Upper lobe of right lung (tissue), 1 donor: Measurements from ENCODE around the gene TREM2. TPM values are rescaled to one million over a fixed set of nuclear protein-coding genes. Genes with fewer than 3 reads are reported as not detected.

Experiments
- ATAC-seq: fragments of 200-7000 bp; cut with Tn5 transposase; one replicate; pipeline ENCODE4 v1.9.1; 2020; ENCODE audit warnings: mild to moderate bottlenecking, moderate library complexity
- DNase-seq: peaks from one replicate; pipeline ENCODE4 v3.0.0-alpha.2; 2020
- H3K27ac ChIP-seq: fragments of 200-600 bp; one replicate; pipeline ENCODE4 v1.8.0; 2022
- H3K27me3 ChIP-seq: fragments of 200-600 bp; one replicate; pipeline ENCODE4 v1.8.0; 2022; ENCODE audit warnings: mild to moderate bottlenecking
- H3K36me3 ChIP-seq: fragments of 200-600 bp; one replicate; pipeline ENCODE4 v1.8.0; 2022
- H3K4me1 ChIP-seq: fragments of 200-600 bp; one replicate; pipeline ENCODE4 v1.8.0; 2022
- H3K4me3 ChIP-seq: fragments of 200-600 bp; one replicate; pipeline ENCODE4 v1.8.0; 2022; ENCODE audit warnings: mild to moderate bottlenecking
- H3K9me3 ChIP-seq: fragments of 200-600 bp; one replicate; pipeline ENCODE4 v1.8.0; 2022
- intact Hi-C: fragments of 100-400 bp; cut with DNase I; formaldehyde crosslinking; loops from one replicate; pipeline ENCODE4 v1.11.0; 2022
- long read RNA-seq: library from polyadenylated mRNA; unstranded; transcript quantifications from one replicate; pipeline ENCODE4 v2.0.0, GENCODE V29; 2021
- total RNA-seq: library from RNA; stranded (reverse); fragmentation: NEBNext Ultra II Directional; extraction: Animal tissue kit (Norgen Biotek cat#: 25700); gene quantifications from one replicate; pipeline ENCODE4 v1.2.1, GENCODE V29; 2021
- TF ChIP-seq, protein P1 (sequence below): fragments of 200-600 bp; IDR thresholded peaks from one replicate; pipeline ENCODE4 v1.8.0; 2022; ENCODE audit warnings: antibody characterized with exemption
- donor health status: DM: no; HTN: yes; CAD: no; lungs with severe emphysema.

The TREM2 gene
- 62.2 TPM for total RNA-seq
- long read RNA-seq, transcript TREM2-202 (5 exons, 1,044 nt), result major isoform, 19 of 24 reads
- long read RNA-seq, partial matches to known transcripts, result 3 of 24 reads
- long read RNA-seq, other reads (novel, unspliced or antisense), result 2 of 24 reads

- H3K27ac ChIP-seq, result no peak within 1 kb of the TSS
- ATAC-seq (peak; percentile 78), DNase-seq (peak; percentile 73)
- H3K36me3 ChIP-seq, result no peaks in the 10 kb centered on the region
- no peaks in the 10 kb centered on the region for H3K27me3 ChIP-seq
- H3K9me3 ChIP-seq, result no peaks in the 10 kb centered on the region
- H3K4me1 ChIP-seq, result peaks cover 6% of the 10 kb centered on the region
- TF ChIP-seq, protein P1, sequence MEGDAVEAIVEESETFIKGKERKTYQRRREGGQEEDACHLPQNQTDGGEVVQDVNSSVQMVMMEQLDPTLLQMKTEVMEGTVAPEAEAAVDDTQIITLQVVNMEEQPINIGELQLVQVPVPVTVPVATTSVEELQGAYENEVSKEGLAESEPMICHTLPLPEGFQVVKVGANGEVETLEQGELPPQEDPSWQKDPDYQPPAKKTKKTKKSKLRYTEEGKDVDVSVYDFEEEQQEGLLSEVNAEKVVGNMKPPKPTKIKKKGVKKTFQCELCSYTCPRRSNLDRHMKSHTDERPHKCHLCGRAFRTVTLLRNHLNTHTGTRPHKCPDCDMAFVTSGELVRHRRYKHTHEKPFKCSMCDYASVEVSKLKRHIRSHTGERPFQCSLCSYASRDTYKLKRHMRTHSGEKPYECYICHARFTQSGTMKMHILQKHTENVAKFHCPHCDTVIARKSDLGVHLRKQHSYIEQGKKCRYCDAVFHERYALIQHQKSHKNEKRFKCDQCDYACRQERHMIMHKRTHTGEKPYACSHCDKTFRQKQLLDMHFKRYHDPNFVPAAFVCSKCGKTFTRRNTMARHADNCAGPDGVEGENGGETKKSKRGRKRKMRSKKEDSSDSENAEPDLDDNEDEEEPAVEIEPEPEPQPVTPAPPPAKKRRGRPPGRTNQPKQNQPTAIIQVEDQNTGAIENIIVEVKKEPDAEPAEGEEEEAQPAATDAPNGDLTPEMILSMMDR, result no peak
- intact Hi-C loops, result no loop called here
- peak within 1 kb of the TSS; percentile 28 for H3K4me3 ChIP-seq
Observed at GRCh38 chr6:41162687-41163418, at the start of gene TREM2. Gene TREM2, minus strand, starts transcription at chr6:41163116. Its CDS starts 34 bp downstream, at chr6:41163082.

DNA sequence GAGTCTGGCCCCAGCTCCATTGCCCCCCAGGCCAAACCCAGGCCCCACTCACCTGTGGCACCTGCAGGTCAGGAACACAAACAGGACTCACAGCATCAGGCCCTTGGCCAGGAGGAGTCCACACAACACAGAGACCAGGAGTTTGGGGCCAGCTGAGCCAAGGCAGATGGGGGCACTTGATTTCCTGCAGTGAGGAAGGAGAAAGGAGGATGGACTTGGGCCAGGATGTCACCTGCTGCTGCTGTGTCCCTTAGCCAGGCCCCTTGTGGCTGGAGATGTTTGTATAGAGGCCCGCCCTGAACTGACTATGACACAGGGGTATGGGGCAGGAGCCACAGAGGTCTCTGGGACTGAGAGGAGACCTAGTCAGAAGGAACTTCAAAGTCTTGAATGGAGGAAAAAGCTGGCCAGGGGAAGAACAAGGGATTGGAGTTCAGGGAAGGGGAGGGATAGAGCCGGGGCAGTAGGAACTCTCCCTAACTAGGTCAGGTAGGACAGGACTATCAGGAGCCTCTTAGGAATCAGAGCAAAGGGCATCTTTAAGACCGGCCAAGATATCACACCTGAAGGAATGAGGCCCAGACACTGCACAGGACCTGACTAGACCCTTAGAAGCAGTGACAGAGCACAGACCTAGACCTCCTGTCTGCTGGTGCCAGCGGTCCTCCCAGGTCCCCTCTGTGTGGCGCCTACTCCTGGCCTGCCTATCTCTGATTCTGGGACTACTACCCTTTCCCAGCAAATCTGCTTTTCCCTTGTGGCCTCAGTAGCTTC, 46.8 kb upstream of the TREM2 start:
- Histone ChIP-seq H3K9me3 (no peaks in the 10 kb centered on the region), H3K4me1 (no peaks in the 10 kb centered on the region), H3K36me3 (no peaks in the 10 kb centered on the region), H3K4me3 (no peak overlapping the region), H3K27ac (no peak overlapping the region), H3K27me3 (no peaks in the 10 kb centered on the region)
- TF ChIP-seq, protein P1, result no peak
- DNase-seq (no peak), ATAC-seq (peak; percentile 35)
- intact Hi-C loops, result no loop called here

GRCh38 chr6:41208439-41209106, 45.7 kb upstream of the TREM2 start:
- Histone ChIP-seq H3K27me3 (no peaks in the 10 kb centered on the region), H3K36me3 (no peaks in the 10 kb centered on the region), H3K4me3 (no peak overlapping the region), H3K27ac (no peak overlapping the region), H3K9me3 (no peaks in the 10 kb centered on the region), H3K4me1 (no peaks in the 10 kb centered on the region)
- no peak for DNase-seq
- TF ChIP-seq, protein P1, result no peak
- intact Hi-C loops, result no loop called here
- ATAC-seq, result no peak

- Histone ChIP-seq H3K36me3 (no peaks in the 10 kb centered on the region), H3K27me3 (no peaks in the 10 kb centered on the region), H3K9me3 (no peaks in the 10 kb centered on the region), H3K27ac (no peak overlapping the region), H3K4me3 (no peak overlapping the region), H3K4me1 (peaks cover 5% of the 10 kb centered on the region)
- TF ChIP-seq, protein P1, result no peak
- ATAC-seq (no peak), DNase-seq (no peak)
- intact Hi-C loops, result no loop called here
Observed at GRCh38 chr6:41204156-41204555, 41.2 kb upstream of the TREM2 start.

DNA sequence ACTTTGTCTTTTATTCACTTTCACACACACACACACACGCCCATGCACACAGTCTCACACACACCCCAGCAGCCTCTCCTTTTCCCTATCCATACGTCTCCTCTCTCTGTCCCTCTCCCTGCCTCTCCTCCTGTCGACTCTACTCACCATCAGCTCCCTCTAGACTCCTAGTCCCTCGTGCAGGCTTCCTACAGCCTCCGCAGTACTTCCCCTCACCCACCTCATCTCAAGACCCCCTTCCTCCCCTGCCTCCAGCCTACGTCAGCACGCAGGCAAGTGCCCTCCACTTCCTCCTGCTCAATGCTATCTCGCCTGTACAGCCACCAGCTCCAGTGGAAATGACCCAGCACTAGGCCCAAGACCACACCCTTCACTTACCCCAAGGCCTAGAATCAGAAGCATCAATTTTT, 38.9 kb upstream of the TREM2 start:
- Histone ChIP-seq H3K9me3 (no peaks in the 10 kb centered on the region), H3K27me3 (no peaks in the 10 kb centered on the region), H3K36me3 (no peaks in the 10 kb centered on the region), H3K4me3 (no peak overlapping the region), H3K27ac (no peak overlapping the region), H3K4me1 (peaks cover 5% of the 10 kb centered on the region)
- TF ChIP-seq, protein P1, result no peak
- intact Hi-C loops, result no loop called here
- ATAC-seq (no peak), DNase-seq (no peak)
